Erythroblast (primary cell): ENCODE results near the gene FNBP1L.

Experiments used
- GATA1 ChIP-seq: IDR thresholded peaks from 2 replicates; pipeline ENCODE4 v1.6.1; 2011; ENCODE audit warnings: low read depth, mild to moderate bottlenecking, control low read depth, low read length, moderate library complexity
- POLR2A ChIP-seq: IDR thresholded peaks from 2 replicates; pipeline ENCODE4 v1.6.1; 2011; ENCODE audit warnings: mild to moderate bottlenecking, low read length

- TF ChIP-seq POLR2A = no peak
- TF ChIP-seq GATA1 = no peak
Measured at GRCh38 chr1:93501829-93502369, 54.0 kb downstream of the FNBP1L start.
